Umbilical cord (tissue), 2 donors: Measurements from ENCODE around the gene ZNF667. TPM values are rescaled to one million over a fixed set of nuclear protein-coding genes. Genes with fewer than 3 reads are reported as not detected.

Experiments used
- DNase-seq: peaks from one replicate; pipeline ENCODE4 v3.0.0-alpha.2; 2015; ENCODE audit warnings: low spot score
- total RNA-seq: library from RNA; depleted of rRNA; stranded (reverse); fragments of >200 nt; gene quantifications from one replicate; pipeline ENCODE4 v1.2.3, GENCODE V29; 2014; ENCODE audit warnings: low replicate concordance; ENCODE audit not compliant: insufficient read depth

ZNF667 gene
- 11.8 TPM for total RNA-seq

GRCh38 chr19:56476651-56477428 is at the start of gene ZNF667:
Gene ZNF667, minus strand, starts transcription at chr19:56477345. Its CDS starts 14,975 bp downstream, at chr19:56462370.
- DNase-seq, result peak; percentile 57

- DNase-seq, result no peak
These were observed 48.2 kb upstream of the ZNF667 start for GRCh38 chr19:56525214-56525860.

GRCh38 chr19:56508290-56508778 is 31.2 kb upstream of the ZNF667 start:
- DNase-seq, result no peak

- DNase-seq, result peak; percentile 100
These were observed 30.5 kb upstream of the ZNF667 start, which contains the start of gene ZNF471 for GRCh38 chr19:56507446-56508289. Gene ZNF471, plus strand, starts transcription at chr19:56507855. Its CDS starts 3,717 bp downstream, at chr19:56511572.

- no peak for DNase-seq
These were observed 27.4 kb upstream of the ZNF667 start for GRCh38 chr19:56504581-56504980.

- DNase-seq, result no peak
These were observed 14.3 kb upstream of the ZNF667 start for GRCh38 chr19:56491399-56491798.

- peak; percentile 98 for DNase-seq
These were observed 539 bp upstream of the ZNF667 start for GRCh38 chr19:56477429-56478338.

- no peak for DNase-seq
These were observed 1.1 kb downstream of the ZNF667 start for GRCh38 chr19:56476093-56476492.

- no peak for DNase-seq
These were observed 2.8 kb downstream of the ZNF667 start for GRCh38 chr19:56474308-56474707.

GRCh38 chr19:56441206-56441792 is 35.8 kb downstream of the ZNF667 start:
- no peak for DNase-seq

GRCh38 chr19:56423985-56424353 is 53.2 kb downstream of the ZNF667 start:
- DNase-seq, result no peak

GRCh38 chr19:56423276-56423984 is 53.7 kb downstream of the ZNF667 start:
- no peak for DNase-seq

- DNase-seq, result no peak
These were observed 72.1 kb downstream of the ZNF667 start for GRCh38 chr19:56405062-56405461.

- no peak for DNase-seq
These were observed 72.5 kb downstream of the ZNF667 start for GRCh38 chr19:56404705-56405056.

GRCh38 chr19:56403764-56404704 is 73.1 kb downstream of the ZNF667 start, which contains the start of gene ZNF583:
Gene ZNF583, plus strand, starts transcription at chr19:56404332. Its CDS starts 2,783 bp downstream, at chr19:56407115.
- DNase-seq, result peak; percentile 99

- no peak for DNase-seq
These were observed 73.9 kb downstream of the ZNF667 start for GRCh38 chr19:56403261-56403660.

- DNase-seq, result no peak
These were observed 76.7 kb downstream of the ZNF667 start for GRCh38 chr19:56400485-56400884.

- no peak for DNase-seq
These were observed 78.3 kb downstream of the ZNF667 start for GRCh38 chr19:56398809-56399208.
